Thyroid gland (tissue), 4 donors: Measurements from ENCODE around the gene UGDH.

ENCODE experiments used
- POLR2A ChIP-seq, 2 donors: fragments of 450-650 bp; IDR thresholded peaks; one replicate each; pipeline ENCODE4 v1.6.1; 2017; ENCODE audit warnings: antibody characterized with exemption in 2 of 2, mild to moderate bottlenecking in 2 of 2, moderate library complexity in 1 of 2
- TF ChIP-seq, protein P1 (sequence below), 6 experiments: fragments of 200-600 bp in 3 of 6; fragments of 450-650 bp in 3 of 6; sonication (generic) in 3 of 6; IDR thresholded peaks; one replicate each; pipeline ENCODE4 v1.5.1; 2016 to 2019; ENCODE audit warnings: antibody characterized with exemption in 6 of 6, mild to moderate bottlenecking in 2 of 6, inconsistent platforms in 1 of 6, moderate library complexity in 1 of 6

DNA sequence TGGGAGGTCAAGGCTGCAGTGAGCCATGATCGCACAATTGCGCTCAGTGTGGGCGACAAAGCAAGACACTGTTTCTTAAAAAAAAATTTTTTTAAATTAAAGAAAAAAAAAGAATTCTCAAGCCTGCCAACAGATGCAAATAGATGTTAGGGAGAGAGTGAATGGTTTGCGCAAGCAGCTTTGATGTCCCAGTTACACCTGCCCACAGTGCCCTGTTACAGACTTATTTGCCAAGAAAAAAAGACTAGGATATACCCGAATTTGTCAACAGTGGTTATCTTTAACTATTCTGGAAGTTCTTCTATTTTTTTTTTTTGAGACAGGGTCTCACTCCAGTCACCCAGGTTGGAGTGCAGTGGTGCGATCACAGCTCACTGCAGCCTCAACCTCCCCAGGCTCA, 44.3 kb upstream of the UGDH start:
- TF ChIP-seq, protein P1, sequence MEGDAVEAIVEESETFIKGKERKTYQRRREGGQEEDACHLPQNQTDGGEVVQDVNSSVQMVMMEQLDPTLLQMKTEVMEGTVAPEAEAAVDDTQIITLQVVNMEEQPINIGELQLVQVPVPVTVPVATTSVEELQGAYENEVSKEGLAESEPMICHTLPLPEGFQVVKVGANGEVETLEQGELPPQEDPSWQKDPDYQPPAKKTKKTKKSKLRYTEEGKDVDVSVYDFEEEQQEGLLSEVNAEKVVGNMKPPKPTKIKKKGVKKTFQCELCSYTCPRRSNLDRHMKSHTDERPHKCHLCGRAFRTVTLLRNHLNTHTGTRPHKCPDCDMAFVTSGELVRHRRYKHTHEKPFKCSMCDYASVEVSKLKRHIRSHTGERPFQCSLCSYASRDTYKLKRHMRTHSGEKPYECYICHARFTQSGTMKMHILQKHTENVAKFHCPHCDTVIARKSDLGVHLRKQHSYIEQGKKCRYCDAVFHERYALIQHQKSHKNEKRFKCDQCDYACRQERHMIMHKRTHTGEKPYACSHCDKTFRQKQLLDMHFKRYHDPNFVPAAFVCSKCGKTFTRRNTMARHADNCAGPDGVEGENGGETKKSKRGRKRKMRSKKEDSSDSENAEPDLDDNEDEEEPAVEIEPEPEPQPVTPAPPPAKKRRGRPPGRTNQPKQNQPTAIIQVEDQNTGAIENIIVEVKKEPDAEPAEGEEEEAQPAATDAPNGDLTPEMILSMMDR (IDR thresholded peaks at IDR 0.05) = no peak
- no peak for TF ChIP-seq POLR2A (IDR thresholded peaks at IDR 0.05)
